ENCODE measurements around the gene IFIT1.
A peak's percentile ranks its signal among the peaks of the same experiment; 100 is the strongest.

The IFIT1 gene

GRCh38 chr10:89351780-89352597 lies 40.4 kb upstream of the IFIT1 start:
- peak overlapping the region; percentile 23 for H3K4me2 ChIP-seq (ENCODE audit: low read depth, low read length, poor library complexity, severe bottlenecking)
- no peaks in the 10 kb centered on the region for H3K27me3 ChIP-seq (ENCODE audit: insufficient read depth, low read length, poor library complexity, severe bottlenecking)
- H3K4me3 ChIP-seq (ENCODE audit: low read length, poor library complexity, severe bottlenecking): no peak overlapping the region
- H3F3A ChIP-seq (ENCODE audit: low read depth): no peaks in the 10 kb centered on the region; the same call in 1 of the 2 replicates
- no peaks in the 10 kb centered on the region for H3K9me3 ChIP-seq (ENCODE audit: insufficient read depth, low read depth, low read length)
- no peak overlapping the region for H3K9ac ChIP-seq (ENCODE audit: low read depth, low read length, poor library complexity, severe bottlenecking)
- H4K20me1 ChIP-seq (ENCODE audit: insufficient read depth, low read length, poor library complexity, severe bottlenecking): no peaks in the 10 kb centered on the region
- H3K4me1 ChIP-seq (ENCODE audit: insufficient read depth, low read length, poor library complexity, severe bottlenecking): peaks cover 59% of the 10 kb centered on the region
- TF ChIP-seq, protein P1, sequence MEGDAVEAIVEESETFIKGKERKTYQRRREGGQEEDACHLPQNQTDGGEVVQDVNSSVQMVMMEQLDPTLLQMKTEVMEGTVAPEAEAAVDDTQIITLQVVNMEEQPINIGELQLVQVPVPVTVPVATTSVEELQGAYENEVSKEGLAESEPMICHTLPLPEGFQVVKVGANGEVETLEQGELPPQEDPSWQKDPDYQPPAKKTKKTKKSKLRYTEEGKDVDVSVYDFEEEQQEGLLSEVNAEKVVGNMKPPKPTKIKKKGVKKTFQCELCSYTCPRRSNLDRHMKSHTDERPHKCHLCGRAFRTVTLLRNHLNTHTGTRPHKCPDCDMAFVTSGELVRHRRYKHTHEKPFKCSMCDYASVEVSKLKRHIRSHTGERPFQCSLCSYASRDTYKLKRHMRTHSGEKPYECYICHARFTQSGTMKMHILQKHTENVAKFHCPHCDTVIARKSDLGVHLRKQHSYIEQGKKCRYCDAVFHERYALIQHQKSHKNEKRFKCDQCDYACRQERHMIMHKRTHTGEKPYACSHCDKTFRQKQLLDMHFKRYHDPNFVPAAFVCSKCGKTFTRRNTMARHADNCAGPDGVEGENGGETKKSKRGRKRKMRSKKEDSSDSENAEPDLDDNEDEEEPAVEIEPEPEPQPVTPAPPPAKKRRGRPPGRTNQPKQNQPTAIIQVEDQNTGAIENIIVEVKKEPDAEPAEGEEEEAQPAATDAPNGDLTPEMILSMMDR (conservative IDR thresholded peaks at IDR 0.05; ENCODE audit: low read length): no peak
- no peak for TF ChIP-seq EZH2phosphoT487 (IDR thresholded peaks at IDR 0.05; ENCODE audit: borderline replicate concordance)
- no peaks in the 10 kb centered on the region for H3K36me3 ChIP-seq (ENCODE audit: insufficient read depth, low read length)
- no peak overlapping the region for H2AFZ ChIP-seq (ENCODE audit: low read length)
- H3K79me2 ChIP-seq (ENCODE audit: insufficient read depth, low read length): no peaks in the 10 kb centered on the region
- H3K9me2 ChIP-seq (replicated peaks; ENCODE audit: low read depth, low read length): no peaks in the 10 kb centered on the region

DNA sequence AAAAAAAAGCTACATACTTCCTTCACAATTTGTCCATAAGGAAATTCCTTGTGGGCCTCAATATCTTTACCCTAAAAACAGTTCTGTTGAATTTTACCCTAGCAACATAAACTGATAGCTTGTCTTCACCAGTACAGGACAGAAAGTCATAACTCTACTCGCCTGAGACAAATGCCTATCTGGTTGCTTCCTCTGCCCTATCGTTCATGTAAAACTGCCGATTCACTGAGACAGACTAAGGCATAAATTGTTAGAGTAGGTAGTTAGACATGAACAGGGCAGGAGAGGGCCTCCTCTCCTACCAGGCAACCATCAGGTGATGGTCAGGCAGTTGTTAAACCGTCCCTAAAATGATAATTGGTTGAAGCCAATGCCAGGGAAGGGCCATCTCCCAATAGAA lies 39.6 kb upstream of the IFIT1 start:
- H3K9me2 ChIP-seq (replicated peaks; ENCODE audit: low read depth, low read length): no peaks in the 10 kb centered on the region
- H3K4me1 ChIP-seq (ENCODE audit: insufficient read depth, low read length, poor library complexity, severe bottlenecking): peaks cover 59% of the 10 kb centered on the region
- no peak overlapping the region for H3K9ac ChIP-seq (ENCODE audit: low read depth, low read length, poor library complexity, severe bottlenecking)
- H3K4me2 ChIP-seq (ENCODE audit: low read depth, low read length, poor library complexity, severe bottlenecking): peak overlapping the region; percentile 3
- H3K4me3 ChIP-seq (ENCODE audit: low read length, poor library complexity, severe bottlenecking): no peak overlapping the region
- no peaks in the 10 kb centered on the region for H3K9me3 ChIP-seq (ENCODE audit: insufficient read depth, low read depth, low read length)
- H4K20me1 ChIP-seq (ENCODE audit: insufficient read depth, low read length, poor library complexity, severe bottlenecking): no peaks in the 10 kb centered on the region
- TF ChIP-seq, protein P1 (conservative IDR thresholded peaks at IDR 0.05; ENCODE audit: low read length): no peak
- TF ChIP-seq EZH2phosphoT487 (IDR thresholded peaks at IDR 0.05; ENCODE audit: borderline replicate concordance): no peak
- no peaks in the 10 kb centered on the region for H3K79me2 ChIP-seq (ENCODE audit: insufficient read depth, low read length)
- no peaks in the 10 kb centered on the region for H3K27me3 ChIP-seq (ENCODE audit: insufficient read depth, low read length, poor library complexity, severe bottlenecking)
- no peak overlapping the region for H2AFZ ChIP-seq (ENCODE audit: low read length)
- H3K36me3 ChIP-seq (ENCODE audit: insufficient read depth, low read length): no peaks in the 10 kb centered on the region
- no peaks in the 10 kb centered on the region; the same call in 1 of the 2 replicates for H3F3A ChIP-seq (ENCODE audit: low read depth)

DNA sequence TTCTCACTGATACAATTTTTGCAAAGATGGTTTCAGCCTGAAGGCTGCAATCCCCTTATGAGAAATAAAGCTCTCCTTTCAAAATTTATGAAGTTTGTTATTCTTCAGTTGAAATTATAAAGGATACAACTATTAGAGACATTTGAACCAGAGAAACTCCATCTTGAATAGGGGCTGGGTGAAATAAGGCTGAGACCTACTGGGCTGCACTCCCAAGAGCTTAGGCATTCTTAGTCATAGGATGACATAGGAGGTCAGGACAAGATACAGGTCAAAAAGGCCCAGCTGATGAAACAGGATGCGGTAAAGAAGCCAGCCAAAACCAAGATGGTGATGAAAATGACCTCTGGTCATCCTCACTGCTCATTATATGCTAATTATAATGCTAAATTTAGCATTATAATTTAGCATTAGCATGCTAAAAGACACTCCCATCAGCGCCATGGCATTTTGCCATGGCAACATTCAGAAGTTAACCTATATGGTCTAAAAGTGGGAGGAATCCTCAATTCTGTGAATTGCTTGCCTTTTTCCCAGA lies 37.0 kb upstream of the IFIT1 start:
- no peak overlapping the region for H2AFZ ChIP-seq (ENCODE audit: low read length)
- no peak overlapping the region for H3K4me2 ChIP-seq (ENCODE audit: low read depth, low read length, poor library complexity, severe bottlenecking)
- H4K20me1 ChIP-seq (ENCODE audit: insufficient read depth, low read length, poor library complexity, severe bottlenecking): no peaks in the 10 kb centered on the region
- TF ChIP-seq, protein P1 (conservative IDR thresholded peaks at IDR 0.05; ENCODE audit: low read length): no peak
- TF ChIP-seq EZH2phosphoT487 (IDR thresholded peaks at IDR 0.05; ENCODE audit: borderline replicate concordance): no peak
- no peak overlapping the region for H3K9ac ChIP-seq (ENCODE audit: low read depth, low read length, poor library complexity, severe bottlenecking)
- H3F3A ChIP-seq (ENCODE audit: low read depth): no peaks in the 10 kb centered on the region; the same call in 1 of the 2 replicates
- H3K4me3 ChIP-seq (ENCODE audit: low read length, poor library complexity, severe bottlenecking): no peak overlapping the region
- no peaks in the 10 kb centered on the region for H3K36me3 ChIP-seq (ENCODE audit: insufficient read depth, low read length)
- no peaks in the 10 kb centered on the region for H3K79me2 ChIP-seq (ENCODE audit: insufficient read depth, low read length)
- no peaks in the 10 kb centered on the region for H3K9me2 ChIP-seq (replicated peaks; ENCODE audit: low read depth, low read length)
- no peaks in the 10 kb centered on the region for H3K9me3 ChIP-seq (ENCODE audit: insufficient read depth, low read depth, low read length)
- no peaks in the 10 kb centered on the region for H3K27me3 ChIP-seq (ENCODE audit: insufficient read depth, low read length, poor library complexity, severe bottlenecking)
- peaks cover 63% of the 10 kb centered on the region for H3K4me1 ChIP-seq (ENCODE audit: insufficient read depth, low read length, poor library complexity, severe bottlenecking)
